GM03348 (cell line): Measurements from ENCODE around the gene WNT2.
A peak's percentile ranks its signal among the peaks of the same experiment; 100 is the strongest.
"Not testable (repeated sequence)": the region's sequence is repeated elsewhere in the genome, so short reads cannot be mapped to it uniquely, and the experiment has no call there.

Experiments
- DNase-seq: peaks from one replicate; pipeline ENCODE4 v3.0.0; 2012; ENCODE audit warnings: low spot score

The WNT2 gene

DNA sequence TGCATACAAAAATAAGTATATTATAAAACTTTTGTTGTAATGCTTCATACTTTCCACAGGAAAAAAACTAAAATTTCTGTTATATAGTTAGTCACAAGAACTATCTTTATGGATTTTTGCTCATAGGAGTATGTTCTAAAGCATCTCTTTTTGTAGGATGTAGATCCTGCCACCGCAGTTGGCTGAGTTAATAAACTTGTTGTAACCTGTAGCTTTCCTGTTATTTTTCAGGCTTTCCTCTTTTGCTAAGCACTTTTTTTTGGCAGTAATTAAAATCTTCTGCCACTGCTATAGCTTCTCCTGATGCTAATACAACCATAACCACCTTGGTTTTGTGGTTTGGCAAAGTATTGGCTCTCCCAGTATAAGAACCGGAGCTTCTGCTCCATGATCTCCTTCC is 60.3 kb downstream of the WNT2 start:
- DNase-seq, result no peak

DNA sequence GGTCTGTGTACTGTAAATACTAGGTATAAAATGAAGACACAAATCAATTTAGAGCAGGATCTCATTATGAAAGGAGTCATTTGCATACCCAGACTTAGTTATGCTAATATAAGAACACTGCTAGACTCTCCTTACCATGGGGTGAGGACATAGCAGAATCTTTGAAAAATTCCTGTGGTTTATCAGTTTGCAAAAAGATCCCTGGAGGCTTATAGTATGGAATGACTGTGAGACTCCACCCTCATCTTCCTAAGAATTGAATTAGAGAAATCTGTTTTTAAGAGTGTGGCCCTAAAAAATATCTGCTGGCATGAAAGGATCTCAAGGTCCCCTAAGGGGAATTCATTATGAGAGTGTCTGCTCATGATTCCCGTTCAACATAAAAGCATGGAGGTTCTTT is 63.2 kb downstream of the WNT2 start:
- peak; percentile 72 for DNase-seq

DNA sequence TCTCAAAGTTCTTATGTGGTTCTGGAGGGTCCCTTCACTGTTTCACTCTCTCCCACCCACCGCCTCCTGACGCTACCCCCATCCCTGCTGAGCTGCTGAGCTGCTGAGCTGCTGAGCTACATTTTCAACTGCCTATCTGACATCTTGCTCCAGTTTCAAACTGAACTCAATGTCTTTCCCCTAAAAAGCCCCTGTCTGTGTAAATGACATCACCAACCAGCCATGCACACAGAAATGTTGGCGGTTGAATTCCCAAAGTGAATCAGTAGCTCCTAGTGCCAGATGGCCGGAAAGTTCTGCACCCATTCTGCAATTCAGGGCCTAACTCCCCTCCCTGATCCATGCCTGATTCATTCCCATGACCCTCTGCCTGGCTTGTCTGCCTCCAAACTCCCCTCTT is 71.2 kb downstream of the WNT2 start:
- peak; percentile 86 for DNase-seq

DNA sequence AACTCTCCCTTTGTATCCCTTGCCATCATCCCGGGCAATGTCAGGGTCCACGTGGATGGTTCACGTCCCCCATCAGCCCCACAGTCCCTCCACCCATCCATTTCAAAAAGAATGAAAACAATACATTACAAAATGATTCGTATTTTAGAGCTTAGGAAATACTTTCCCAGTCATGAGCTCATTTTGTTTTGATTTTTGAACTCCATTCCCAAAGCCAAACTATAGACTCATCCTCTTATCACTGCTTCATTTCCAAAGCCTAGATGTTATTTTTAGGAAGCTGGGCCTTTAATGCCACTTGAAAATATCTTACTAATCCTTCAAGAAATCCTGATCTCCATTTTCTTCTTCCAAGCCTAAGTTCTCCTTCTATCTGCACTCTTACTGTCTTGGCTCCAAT is 72.1 kb downstream of the WNT2 start:
- peak; percentile 60 for DNase-seq

DNA sequence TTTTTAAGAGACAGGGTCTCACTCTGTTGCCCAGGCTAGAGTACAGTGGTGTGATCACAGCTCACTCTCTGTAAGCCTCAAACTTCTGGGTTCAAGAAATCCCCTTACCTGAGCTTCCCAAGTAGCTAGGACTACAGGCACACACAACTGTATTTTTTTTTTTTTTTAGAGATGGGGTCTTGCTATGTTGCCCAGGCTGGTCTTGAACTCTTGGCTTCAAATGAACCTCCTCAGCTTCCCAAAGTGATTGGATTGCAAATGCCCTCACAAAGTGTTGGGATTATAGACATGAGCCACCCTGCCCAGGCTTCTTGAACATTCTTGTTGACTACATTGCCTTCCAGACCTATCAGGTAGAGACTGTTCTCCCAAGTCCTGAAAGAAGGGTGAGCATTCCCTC is 72.6 kb downstream of the WNT2 start:
- no peak for DNase-seq

DNA sequence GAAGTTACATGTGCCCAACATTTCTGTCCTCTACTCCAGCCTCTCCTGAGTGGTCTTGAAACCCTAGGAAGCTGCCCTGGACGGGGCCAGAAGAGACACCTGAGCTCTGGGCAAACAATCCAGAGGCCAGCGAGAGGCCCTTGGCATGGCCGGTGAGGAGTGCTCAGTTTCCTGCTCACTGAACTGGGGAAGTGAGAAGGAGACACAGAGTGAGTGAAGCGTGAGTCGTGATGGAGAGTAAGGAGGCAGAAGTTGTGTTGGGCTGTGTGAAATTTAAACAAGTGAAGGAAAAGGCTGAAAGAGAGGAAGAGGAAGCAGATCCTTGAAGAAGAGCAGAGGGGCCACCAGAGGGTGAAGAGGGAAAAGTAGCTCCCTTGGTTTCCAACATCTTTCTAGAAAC is 73.2 kb downstream of the WNT2 start:
- no peak for DNase-seq

DNA sequence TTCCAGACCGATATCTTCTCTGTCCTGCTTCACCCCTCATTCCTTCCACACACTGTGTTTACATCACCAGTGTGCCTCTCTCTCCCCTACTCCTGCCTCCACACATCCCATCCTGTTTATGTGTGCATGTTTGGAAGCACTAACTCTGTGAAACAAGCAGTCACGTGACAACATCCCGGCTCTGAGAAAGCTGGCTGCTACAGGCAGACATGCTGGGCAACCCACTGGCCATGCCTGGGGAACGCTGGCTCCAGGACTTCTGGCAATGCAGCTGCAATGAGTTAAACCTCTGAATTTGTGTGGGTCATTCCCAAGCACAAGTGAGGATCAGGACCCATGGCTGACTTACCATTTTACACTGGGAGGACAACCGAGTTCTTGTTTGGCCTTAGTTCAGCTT is 74.0 kb downstream of the WNT2 start:
- no peak for DNase-seq

DNA sequence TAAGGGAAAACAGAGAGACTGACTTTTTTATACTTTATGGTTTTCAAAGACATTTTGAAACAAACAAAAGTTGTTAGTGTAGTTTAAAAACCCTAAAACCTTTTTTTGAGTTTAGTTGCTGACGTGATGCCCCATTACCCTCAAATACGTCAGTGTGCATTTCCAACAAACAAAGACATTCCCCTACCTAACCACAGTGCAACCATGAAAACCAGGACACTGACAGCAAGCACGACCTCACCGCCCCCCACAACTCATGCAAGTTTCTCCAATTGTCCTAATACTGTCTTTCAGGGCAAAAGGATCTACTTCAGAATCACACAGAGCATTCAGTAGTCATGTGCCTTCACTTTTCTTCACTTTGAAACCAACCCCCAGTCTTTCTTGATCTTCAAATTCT is 75.0 kb downstream of the WNT2 start:
- DNase-seq, result no peak

DNA sequence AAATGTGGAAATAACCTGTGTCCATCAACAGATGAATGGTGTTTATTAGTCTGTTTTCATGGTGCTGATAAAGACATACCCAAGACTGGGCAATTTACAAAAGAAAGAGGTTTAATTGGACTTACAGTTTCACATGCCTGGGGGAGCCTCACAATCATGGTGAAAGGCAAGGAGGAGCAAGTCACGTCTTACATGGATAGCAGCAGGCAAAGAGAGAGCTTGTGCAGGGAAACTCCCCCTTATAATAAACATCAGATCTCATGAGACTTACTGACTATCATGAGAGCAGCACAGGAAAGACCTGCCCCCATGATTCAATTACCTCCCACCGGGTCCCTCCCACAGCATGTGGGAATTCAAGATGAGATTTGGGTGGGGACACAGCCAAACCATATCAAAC is 77.2 kb downstream of the WNT2 start:
- not testable (repeated sequence) for DNase-seq

DNA sequence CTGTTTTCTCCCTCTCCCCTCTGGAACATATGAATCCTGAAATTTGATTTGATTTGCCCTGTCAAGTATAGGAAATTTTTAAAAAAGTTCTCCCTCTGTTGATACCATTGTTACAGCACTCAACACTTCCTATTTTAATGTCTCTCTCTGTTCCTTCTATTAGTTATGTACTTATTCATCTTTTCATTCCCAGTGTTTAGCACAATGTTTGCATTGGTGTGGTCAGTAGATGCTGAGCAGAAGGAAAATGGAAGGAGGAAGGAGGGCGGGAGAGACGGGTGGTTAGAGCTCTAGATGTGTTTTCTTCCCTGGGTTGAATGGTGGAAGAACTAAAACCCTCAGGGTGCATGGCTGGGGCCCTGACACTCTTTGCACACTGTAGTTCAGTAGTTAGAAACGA is 79.5 kb downstream of the WNT2 start:
- DNase-seq, result no peak

DNA sequence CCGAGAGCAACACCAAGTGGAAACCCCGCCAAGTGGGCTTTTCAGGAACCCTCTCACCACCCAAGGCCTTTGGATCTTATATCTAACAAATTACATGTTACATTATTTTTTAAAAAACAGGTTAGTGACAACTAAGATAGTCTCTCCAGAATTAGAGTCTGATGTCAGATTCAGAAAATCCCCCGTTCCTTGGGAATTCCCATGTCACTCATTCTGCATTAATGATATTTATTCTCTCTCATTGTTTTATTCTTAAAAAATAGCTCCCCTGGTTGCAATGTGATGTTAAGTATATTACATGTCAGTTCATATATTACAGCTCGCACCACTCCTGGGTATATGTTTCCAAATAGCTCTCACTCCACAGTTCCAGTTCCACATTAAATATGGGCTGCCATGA is 81.8 kb downstream of the WNT2 start:
- DNase-seq, result no peak

DNA sequence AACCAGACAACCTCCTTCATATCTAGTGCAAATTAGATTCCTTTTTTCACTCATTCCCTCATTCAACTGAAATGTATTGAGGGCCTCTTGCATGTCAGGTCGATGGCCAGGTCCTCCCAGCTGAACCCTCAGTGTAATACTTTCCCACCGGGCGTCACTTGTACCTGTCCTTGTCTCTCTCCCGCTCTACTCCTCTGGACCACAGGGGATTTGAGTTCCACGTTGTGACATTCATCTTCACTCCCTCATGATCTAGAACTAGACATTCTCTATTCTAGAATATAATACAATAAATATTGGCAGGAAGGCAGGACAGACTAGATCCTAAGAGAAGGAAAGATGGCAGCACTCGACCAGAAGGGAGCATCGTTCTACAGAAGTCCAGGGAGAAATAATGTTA is 83.9 kb downstream of the WNT2 start:
- DNase-seq, result no peak

DNA sequence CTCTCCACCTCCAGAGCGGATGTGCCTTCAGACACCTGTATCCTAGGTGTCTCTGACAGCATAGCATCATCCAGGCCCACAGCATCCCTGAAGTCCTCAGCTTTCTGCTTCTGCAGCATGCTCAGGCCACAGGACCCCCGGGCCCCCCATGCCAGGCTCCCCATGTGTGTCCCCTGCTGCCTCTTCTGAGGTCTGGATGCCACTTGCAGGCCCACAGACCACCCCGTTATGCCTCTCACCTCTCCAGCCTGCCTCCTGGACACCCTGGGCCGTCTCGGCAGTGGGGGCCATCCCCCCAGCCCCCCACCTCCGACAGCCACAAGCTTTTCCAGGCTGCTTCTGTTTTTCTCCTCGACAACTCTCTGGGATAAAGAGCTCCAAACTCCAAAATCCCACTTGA is 84.4 kb downstream of the WNT2 start:
- no peak for DNase-seq

DNA sequence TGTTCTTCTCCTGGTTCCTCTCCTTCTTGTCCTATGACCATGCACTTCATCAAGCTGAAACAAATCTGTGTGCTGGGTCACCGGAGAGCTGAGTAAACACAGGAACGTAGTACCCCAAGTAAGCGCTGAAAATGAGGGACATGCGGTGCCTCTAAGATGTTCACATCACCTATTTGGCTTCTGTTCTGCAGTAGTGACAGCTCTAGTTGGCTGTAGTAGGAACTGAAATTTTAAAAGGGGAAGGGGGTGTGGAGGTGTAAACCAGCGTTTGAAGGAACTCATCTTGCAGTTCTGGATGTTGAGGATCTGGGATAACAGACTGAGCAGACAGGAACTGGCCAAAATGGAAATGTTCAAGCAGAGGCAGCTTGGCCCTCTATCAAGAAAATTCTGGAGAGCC is 85.2 kb downstream of the WNT2 start:
- DNase-seq, result no peak

DNA sequence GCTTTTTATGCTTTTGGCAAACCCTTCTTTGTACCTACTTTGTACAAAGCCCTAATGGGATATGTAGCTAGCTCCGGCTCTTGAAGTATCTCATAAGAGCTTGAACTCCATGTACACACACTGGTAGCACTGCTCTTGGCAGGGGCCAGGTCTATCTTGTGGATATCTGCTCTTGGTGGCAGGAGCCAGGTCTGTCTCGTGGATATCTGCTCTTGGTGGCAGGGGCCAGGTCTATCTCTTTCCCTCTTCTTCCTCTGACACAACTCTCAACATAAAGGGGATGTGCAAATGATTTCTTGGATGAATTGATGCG is 91.9 kb downstream of the WNT2 start:
- no peak for DNase-seq

DNA sequence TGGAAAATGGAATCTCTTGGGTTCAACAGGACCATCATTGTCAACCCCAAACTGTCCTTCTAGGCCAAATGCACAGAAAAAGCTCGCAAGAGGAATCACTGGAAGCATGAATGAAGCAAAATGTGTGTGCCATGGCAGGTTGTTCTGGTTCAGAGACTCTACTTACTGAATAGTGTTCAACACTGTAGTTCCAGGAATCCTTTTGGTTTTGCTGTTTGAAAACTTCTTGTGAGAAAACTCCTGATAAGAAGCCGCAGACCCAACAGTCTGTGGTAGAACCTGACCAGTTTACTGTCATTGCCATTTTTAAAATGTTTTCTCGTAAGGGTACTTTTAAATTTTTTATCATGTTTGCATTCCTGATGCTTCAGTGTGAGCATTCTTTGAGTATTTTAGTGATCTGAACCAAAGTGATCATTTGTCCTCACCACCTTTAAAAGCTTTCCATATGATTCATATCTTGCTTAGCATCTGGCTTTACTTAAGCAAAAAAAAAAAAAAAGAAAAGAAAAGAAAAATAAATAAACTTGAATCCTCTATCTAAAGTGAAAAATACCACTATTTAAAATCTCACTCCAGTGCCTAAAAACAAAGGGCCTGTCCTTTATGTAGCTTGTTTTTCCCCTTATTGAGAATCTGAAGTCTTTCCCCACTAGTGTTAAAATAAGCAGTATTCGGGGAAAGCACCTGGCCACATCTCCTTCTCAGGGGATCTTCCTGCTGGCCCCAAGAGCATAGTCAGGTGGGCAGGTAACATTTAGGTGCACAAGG is 92.4 kb downstream of the WNT2 start:
- peak; percentile 82 for DNase-seq

DNA sequence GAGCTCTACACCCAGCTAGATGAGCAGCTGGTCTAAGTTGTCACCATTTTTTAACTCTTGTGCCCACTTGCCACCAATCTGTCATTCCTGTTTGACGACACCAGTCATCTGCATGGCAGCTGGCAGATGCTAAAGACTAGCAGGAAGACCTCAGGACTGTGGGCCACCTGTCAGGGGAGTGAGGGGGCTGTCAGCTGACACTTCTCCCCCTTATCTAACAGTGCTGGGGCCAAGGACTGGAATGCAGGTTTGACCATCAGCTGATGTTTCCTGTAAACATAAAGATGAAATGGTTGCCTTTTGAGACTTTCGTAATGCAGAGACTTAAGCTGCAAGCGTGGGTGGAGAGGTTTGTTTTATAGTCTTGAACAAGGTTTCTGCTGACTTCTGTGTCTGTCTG is 93.5 kb downstream of the WNT2 start:
- no peak for DNase-seq

DNA sequence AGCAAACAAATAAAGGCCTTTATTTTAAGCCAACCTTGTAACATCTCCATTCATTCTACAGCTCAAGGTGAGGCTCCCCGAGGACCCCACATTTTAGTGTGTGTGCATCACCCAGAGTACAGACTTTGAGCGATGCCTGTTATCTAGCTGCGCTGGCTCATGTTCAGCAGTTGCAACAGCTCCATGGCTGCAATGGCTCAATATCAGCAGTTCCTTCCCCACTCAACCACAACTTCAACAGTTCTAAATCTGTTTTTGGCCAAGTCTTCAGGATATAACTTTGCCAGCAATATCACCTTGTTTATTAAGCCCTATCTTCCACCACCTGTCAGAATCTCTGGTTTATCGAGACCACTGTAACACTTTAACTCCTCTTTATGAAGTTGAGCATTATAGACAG is 95.8 kb downstream of the WNT2 start:
- DNase-seq, result peak; percentile 45

DNA sequence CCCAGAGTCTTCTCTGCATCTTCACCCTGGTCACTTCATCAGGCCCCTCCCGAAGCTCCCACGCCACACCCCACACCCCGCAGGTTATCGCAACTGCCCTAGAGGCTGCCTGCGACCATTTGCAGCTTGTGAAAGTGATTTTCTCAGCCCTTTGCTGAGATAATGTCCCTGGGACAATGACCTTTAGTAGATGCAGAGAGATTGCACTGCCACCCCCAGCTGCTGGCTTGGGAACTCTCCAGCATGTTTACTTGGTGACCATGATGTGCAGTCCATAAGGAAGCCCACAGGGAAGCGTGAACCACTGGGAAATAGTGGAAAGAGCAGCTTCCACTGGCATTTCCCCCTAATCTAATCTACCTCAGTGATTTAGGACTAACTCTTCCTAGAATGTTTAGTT is 97.3 kb downstream of the WNT2 start:
- DNase-seq, result no peak
